ENCODE results near the gene TNFRSF21. TPM values are rescaled to one million over a fixed set of nuclear protein-coding genes. Genes with fewer than 3 reads are reported as not detected.

Gene TNFRSF21
- polyA plus RNA-seq, 3 donors = 0.43 to 0.86 (median 0.58) TPM

DNA sequence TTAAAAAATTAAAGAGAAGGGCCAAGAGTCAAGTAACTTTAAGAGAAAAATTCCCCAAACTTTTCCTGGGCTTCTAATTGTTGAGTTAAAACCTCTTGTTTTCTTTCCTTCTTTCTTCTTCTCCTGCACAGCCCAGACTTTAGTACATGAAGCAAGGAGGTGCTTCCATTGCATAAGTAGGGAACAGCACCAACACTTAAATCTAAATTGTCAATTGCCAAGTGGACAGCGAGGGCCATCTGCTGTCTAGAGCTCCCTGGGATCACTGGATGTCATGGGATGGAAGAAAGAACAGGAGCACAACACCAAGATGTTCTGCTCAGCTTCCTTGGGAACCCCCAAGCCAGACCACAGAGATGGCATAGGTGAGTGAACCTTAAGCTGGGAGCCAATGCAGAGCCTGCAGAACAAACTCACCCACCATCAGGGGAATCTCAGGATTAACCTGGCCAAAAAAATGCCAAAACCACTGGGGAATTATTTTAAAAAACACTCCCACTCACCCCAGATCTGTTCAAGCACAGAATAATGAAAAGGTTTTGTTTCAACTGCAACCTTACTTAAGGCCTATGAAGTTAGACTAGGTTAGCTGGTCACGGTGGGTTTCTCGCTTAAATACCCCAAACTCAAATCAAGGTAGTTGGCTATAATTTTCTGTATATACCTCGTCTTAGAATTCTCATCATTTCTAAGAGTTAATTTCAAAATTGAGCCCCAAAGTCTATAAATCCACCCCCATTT, 67.8 kb downstream of the TNFRSF21 start:
- Mint-ChIP-seq H3K4me3 (peak overlapping the region in 1 of 2 donors; percentile 22), H3K4me1 (peaks cover 52% of the 10 kb centered on the region), H3K9me3 (peaks cover 0 to 4% (median 3%) of the 10 kb centered on the region in 7 donors), H3K27ac (peak overlapping the region; percentile 82 to 95 (median 92)), H3K36me3 (peaks cover 0 to 3% of the 10 kb centered on the region in 2 donors), H3K27me3 (ENCODE audit: low read depth in 3 of 3) (no peaks in the 10 kb centered on the region)
- no peak overlapping the region for H2AFZ ChIP-seq (ENCODE audit: insufficient read depth, low read depth, low read length, poor library complexity, severe bottlenecking)
- peak overlapping the region; percentile 44 to 87 for H3K27ac ChIP-seq (ENCODE audit: low read depth in 1 of 2, low read length in 2 of 2)
- no peaks in the 10 kb centered on the region for H4K20me1 ChIP-seq (ENCODE audit: insufficient read depth, low read length)
- WGBS (ENCODE audit: insufficient coverage) = no CpG with 5 or more reads among the region's 4 CpGs
- peak overlapping the region; percentile 63 for H3K4me2 ChIP-seq (replicated peaks; ENCODE audit: extremely low read depth, low read length, poor library complexity, severe bottlenecking)
- no peaks in the 10 kb centered on the region for H3K36me3 ChIP-seq (replicated peaks in 1 of 2; ENCODE audit: control insufficient read depth in 1 of 2, insufficient read depth in 2 of 2, low read length in 2 of 2)
- peaks cover 36 to 46% of the 10 kb centered on the region in 2 donors for H3K4me1 ChIP-seq (ENCODE audit: control insufficient read depth in 1 of 2, insufficient read depth in 2 of 2, low read length in 2 of 2)
- no peak overlapping the region for H3K9ac ChIP-seq (ENCODE audit: insufficient read depth, low read length, poor library complexity, severe bottlenecking)
- DNase-seq = peak in 1 of 3 donors; percentile 12
- H3K4me3 ChIP-seq (replicated peaks in 1 of 3; ENCODE audit: low read depth in 2 of 3, low read length in 3 of 3) = peak overlapping the region in 1 of 3 experiments; percentile 33
- TF ChIP-seq, protein P1, sequence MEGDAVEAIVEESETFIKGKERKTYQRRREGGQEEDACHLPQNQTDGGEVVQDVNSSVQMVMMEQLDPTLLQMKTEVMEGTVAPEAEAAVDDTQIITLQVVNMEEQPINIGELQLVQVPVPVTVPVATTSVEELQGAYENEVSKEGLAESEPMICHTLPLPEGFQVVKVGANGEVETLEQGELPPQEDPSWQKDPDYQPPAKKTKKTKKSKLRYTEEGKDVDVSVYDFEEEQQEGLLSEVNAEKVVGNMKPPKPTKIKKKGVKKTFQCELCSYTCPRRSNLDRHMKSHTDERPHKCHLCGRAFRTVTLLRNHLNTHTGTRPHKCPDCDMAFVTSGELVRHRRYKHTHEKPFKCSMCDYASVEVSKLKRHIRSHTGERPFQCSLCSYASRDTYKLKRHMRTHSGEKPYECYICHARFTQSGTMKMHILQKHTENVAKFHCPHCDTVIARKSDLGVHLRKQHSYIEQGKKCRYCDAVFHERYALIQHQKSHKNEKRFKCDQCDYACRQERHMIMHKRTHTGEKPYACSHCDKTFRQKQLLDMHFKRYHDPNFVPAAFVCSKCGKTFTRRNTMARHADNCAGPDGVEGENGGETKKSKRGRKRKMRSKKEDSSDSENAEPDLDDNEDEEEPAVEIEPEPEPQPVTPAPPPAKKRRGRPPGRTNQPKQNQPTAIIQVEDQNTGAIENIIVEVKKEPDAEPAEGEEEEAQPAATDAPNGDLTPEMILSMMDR (IDR thresholded peaks at IDR 0.05) = no peak
- H3K27me3 ChIP-seq (ENCODE audit: control insufficient read depth in 2 of 2, insufficient read depth in 2 of 2, low read length in 2 of 2) = no peaks in the 10 kb centered on the region
- intact Hi-C loops (cut with micrococcal nuclease) = loop anchor here (10.0 kb wide), 2 partner anchors 77 to 107 kb away; no protein-coding TSS in a partner anchor
- no peaks in the 10 kb centered on the region for H3K9me3 ChIP-seq (replicated peaks in 1 of 2; ENCODE audit: control insufficient read depth in 1 of 2, insufficient read depth in 1 of 2, low read length in 2 of 2)
- H3K79me2 ChIP-seq (ENCODE audit: insufficient read depth, low read length) = no peaks in the 10 kb centered on the region

DNA sequence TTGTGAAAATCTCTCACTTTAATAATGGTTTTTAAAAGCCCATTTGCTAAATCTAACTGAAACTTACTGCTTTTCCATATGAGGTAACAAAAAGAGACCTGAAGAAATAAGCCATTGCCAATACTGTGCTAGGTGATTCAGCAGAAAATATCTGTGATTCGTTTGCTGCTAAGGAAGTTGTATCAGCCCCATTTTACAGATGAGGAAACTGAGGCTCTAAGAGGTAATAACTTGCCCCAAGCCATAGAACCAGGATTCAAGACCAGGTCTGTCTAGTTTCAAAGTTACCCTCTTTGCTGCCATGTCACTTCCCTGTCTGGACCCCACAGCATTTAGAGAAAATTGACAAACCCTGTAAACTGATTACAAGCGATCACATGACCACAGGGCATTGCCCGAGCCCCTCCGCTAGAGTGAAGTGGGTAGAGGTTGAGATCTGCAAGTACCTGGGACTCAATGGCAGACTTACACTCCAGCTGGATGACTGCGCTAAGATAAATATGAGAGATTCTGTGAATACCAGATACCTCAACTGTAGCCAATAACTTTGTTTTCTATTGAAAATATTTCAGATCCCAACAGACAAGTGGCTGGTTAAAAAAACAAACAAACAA, 69.3 kb downstream of the TNFRSF21 start:
- TF ChIP-seq, protein P1 (IDR thresholded peaks at IDR 0.05) = no peak
- Mint-ChIP-seq H3K4me3 (no peak overlapping the region), H3K27me3 (ENCODE audit: low read depth in 3 of 3) (no peaks in the 10 kb centered on the region), H3K27ac (peak overlapping the region in 3 of 7 donors; percentile 9 to 64 (median 11)), H3K36me3 (peaks cover 0 to 3% of the 10 kb centered on the region in 2 donors), H3K4me1 (peaks cover 52% of the 10 kb centered on the region), H3K9me3 (no peaks in the 10 kb centered on the region)
- intact Hi-C loops (cut with micrococcal nuclease) = loop anchor here (10.0 kb wide), 2 partner anchors 76 to 106 kb away; no protein-coding TSS in a partner anchor
- H3K4me3 ChIP-seq (replicated peaks in 1 of 3; ENCODE audit: low read depth in 2 of 3, low read length in 3 of 3) = no peak overlapping the region
- peak in 2 of 3 donors; percentile 20 to 24 for DNase-seq
- H2AFZ ChIP-seq (ENCODE audit: insufficient read depth, low read depth, low read length, poor library complexity, severe bottlenecking) = no peak overlapping the region
- H3K4me1 ChIP-seq (ENCODE audit: control insufficient read depth in 1 of 2, insufficient read depth in 2 of 2, low read length in 2 of 2) = peaks cover 39 to 44% of the 10 kb centered on the region in 2 donors
- H3K36me3 ChIP-seq (replicated peaks in 1 of 2; ENCODE audit: control insufficient read depth in 1 of 2, insufficient read depth in 2 of 2, low read length in 2 of 2) = no peaks in the 10 kb centered on the region
- no peak overlapping the region for H3K27ac ChIP-seq (ENCODE audit: low read depth in 1 of 2, low read length in 2 of 2)
- no peak overlapping the region for H3K4me2 ChIP-seq (replicated peaks; ENCODE audit: extremely low read depth, low read length, poor library complexity, severe bottlenecking)
- H4K20me1 ChIP-seq (ENCODE audit: insufficient read depth, low read length) = no peaks in the 10 kb centered on the region
- H3K79me2 ChIP-seq (ENCODE audit: insufficient read depth, low read length) = no peaks in the 10 kb centered on the region
- no peak overlapping the region for H3K9ac ChIP-seq (ENCODE audit: insufficient read depth, low read length, poor library complexity, severe bottlenecking)
- no peaks in the 10 kb centered on the region for H3K9me3 ChIP-seq (replicated peaks in 1 of 2; ENCODE audit: control insufficient read depth in 1 of 2, insufficient read depth in 1 of 2, low read length in 2 of 2)
- 90% methylated on average over 2 of the region's 5 CpGs for WGBS (ENCODE audit: insufficient coverage)
- no peaks in the 10 kb centered on the region for H3K27me3 ChIP-seq (ENCODE audit: control insufficient read depth in 2 of 2, insufficient read depth in 2 of 2, low read length in 2 of 2)
